SKM-1 (cell line): ENCODE results near the gene MMP19.
"Not testable (repeated sequence)": the region's sequence is repeated elsewhere in the genome, so short reads cannot be mapped to it uniquely, and the experiment has no call there.

Experiments used
- DNase-seq: peaks from one replicate; lab custom pipeline; 2025; ENCODE audit not compliant: unreplicated experiment; lab: John Stamatoyannopoulos, UW

MMP19 gene

DNA sequence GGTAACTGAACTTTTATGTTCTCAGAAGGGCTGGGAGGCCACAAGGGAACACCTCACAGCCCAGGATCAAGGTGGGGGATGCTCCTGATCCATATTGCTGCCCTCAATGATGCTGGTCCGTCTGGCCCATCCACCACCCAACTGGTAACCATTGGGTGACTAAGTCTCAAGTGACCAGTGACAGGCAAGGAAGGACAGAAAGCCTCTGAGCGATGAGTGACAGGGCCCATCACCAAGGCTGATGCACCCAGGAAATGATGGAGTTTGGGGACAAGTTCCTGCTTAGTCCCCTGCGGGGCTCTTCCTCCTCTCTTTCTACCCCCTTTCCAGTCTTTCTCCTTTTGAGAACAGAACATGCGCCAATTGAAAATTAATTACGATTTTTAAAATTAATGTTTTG is 2.6 kb upstream of the MMP19 start:
- no peak for DNase-seq

DNA sequence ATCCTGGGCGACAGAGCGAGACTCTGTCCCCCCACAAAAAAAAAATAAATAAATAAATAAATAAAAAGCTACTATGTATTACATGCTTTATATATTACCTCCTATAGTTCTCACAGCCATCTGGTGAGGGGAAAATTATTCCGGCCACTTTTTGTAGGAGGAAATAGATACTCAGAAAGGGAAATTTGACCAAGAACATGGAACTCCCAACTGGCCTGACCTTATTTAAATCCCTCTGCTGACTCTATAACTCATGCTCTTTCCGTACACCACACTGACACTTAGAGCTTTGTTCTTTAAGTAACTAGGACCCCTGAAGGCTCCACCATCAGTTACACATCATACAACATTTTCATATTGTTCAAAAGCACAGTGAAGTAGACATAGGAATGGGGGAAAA is 2.2 kb upstream of the MMP19 start:
- no peak for DNase-seq

DNA sequence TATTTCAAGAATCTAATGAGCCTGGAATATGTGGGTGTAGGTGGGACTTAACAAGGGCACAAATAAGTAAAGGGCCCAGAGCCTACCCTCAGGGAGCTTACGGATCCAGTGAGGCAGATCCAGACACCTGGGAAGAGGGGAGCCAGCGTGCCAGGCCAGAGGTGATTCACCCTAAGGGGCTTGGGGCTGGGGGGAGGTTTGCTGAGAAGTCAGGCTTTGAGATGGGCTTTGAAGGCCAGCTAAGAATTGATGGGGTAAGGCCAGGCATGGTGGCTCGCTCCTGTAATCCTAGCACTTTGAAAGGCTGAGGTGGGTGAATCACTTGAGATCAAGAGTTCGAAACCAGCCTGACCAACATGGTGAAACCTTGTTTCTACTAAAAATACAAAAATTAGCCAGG is 695 bp upstream of the MMP19 start:
- DNase-seq = no peak

GRCh38 chr12:55840581-55841351 is 2.0 kb downstream of the MMP19 start:
- DNase-seq = no peak

- DNase-seq = no peak
Measured at GRCh38 chr12:55839345-55840140, 3.2 kb downstream of the MMP19 start.

DNA sequence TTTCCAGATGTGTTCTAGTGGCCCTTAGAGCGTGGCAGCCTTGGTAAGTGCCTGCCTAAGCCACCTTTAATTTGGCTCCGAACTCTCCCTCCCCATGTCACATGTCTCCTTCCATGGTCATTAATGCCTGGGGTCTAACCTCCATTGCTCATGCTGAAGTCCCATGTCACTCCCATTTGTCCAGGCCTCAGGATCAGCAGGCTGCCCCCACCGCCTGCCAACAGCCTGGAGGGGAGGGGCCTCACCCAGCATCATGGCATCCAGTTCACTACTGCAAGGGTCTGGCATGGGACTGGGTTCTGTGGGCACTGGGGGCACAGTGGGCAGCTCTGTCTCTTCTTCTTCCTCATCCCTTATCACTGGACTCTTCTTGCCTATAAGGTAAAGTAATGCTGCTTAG is 4.4 kb downstream of the MMP19 start:
- DNase-seq = no peak

GRCh38 chr12:55834400-55834799 is 8.3 kb downstream of the MMP19 start:
- not testable (repeated sequence) for DNase-seq

GRCh38 chr12:55833056-55833455 is 9.7 kb downstream of the MMP19 start:
- no peak for DNase-seq

DNA sequence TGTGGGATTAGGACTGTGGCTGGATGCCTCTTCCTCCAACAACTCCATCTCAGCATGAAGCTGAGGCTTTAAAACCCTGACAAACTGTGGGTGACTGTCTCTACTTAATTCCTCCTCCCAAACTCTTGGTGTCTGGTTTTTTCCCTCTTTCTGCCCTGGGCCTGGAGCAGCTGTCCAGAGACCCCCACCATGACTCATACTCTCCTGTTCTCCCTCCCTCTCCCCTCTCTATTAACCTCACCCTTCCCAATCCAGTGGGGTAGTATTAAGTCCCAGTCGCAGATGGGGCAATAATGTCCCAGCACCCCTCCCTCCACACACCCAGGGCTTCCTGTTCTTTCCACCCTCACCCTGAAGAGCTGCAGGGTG is 11.3 kb downstream of the MMP19 start:
- no peak for DNase-seq

GRCh38 chr12:55830601-55831446 is 11.9 kb downstream of the MMP19 start:
- no peak for DNase-seq

GRCh38 chr12:55829967-55830600 is 12.7 kb downstream of the MMP19 start:
- DNase-seq = no peak

GRCh38 chr12:55828357-55828756 is 14.4 kb downstream of the MMP19 start:
- no peak for DNase-seq

- no peak for DNase-seq
Measured at GRCh38 chr12:55827806-55828205, 14.9 kb downstream of the MMP19 start.

- no peak for DNase-seq
Measured at GRCh38 chr12:55824726-55825125, 18.0 kb downstream of the MMP19 start.

DNA sequence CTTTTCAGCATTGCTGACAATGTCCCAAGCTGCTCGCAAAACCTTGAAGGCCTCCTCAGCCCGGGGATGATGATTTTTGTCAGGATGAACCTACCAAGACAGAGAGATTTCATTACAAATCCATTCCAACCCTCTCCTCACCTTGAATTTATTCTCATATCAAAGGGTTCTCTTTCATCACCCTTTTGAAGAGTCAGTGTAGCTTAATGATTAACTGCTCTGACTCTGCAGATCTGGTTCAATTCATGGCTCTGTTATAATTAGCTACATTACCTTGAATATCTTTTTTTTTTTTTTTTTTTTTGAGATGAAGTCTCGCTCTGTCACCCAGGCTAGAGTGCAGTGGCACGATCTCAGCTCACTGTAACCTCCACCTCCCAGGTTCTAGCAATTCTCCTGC is 19.3 kb downstream of the MMP19 start:
- no peak for DNase-seq

GRCh38 chr12:55822228-55822627 is 20.5 kb downstream of the MMP19 start:
- DNase-seq = no peak

DNA sequence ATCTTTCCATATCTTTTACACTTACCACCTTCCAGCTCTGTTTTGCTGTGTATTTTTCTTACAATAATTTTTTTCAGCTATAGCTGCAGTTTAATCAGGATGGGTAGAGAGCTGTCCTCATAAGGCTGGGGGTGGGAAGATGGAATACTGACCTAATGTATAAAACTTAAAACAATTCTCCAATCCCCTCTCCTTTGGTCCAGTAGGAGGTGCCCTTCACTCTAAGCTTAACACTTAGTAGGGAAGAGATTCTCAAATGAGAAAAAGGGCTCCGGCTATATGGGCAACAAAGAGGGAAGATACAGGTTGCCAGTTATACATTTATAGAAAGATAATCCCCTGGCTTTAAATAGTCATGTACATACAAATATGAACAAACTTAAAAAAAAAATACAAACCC is 22.1 kb downstream of the MMP19 start:
- no peak for DNase-seq

- DNase-seq = no peak
Measured at GRCh38 chr12:55818886-55819285, 23.9 kb downstream of the MMP19 start.

DNA sequence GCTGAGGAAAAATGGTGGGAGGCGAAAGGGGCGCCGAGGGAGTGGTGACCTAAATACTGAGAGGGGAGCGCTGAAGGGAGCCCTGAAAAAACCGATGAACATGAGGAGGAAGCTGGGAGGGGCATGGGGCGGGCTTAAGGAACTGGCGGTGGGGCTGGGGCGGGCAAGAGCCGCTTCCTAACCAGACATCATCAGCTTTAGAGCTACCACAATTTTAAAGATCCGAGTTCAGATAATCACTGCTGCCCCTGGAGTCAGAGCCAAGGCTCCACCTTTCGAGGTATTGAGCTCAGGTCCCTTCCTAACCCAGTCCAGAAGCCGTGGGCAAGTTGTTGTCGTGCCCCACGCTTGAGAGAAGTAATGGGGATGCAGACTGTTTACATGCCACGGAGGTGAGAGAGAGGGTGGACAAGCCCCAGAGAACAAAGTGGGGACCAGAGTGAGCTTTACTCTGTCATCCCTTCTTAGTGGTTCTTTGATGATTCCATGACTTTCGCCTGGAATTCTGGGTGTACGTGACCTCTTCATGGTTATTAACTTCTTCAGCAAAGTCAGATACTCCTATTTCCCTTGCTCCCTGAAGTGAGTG is 24.5 kb downstream of the MMP19 start:
- DNase-seq = no peak

DNA sequence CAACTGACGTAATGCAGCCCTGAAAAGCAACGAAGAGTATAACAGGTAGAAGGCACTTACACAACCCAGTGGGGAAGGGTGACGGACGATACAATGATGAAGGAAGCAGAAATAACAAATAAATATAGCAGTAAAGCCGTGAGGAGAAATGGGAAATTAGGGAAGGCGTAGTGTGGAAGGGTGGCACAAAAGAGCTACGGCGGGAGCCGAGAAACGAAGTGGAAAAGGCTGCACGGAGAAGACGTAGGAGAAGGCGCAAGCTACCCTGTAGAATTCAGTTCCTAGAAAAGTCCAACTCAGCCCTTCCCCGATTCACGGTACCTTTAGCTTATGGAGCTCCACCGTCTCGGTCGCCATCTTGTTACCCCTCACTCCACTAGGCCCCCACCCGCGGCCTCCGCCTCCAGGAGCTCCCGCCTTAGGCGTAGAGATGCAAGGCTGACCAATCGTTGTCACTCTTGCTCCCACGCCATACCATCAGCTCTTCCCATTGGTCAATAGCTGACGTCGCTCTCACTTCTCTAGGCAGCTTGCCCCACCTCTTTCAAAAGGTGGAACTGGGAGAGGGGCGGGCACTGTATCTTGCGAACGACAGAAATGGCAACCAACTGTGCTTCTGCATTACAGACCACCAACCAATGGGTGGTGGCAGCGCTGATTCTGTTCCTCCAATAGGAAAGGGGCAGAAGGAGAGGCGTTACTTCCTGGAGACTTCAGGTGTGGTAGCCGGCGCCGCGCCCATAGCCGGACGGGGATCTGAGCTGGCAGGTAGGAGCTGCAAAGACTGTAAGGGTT is 25.2 kb downstream of the MMP19 start, which contains the start of the genes ORMDL2 and SARNP:
ORMDL2 (plus strand) TSS at position 697 of the 795 bp plus-strand sequence. CDS start 959 bp downstream, outside the sequence.
SARNP (minus strand) TSS at position 380 of the 795 bp plus-strand sequence; CDS start at position 357, 23 bp downstream.
- peak; percentile 94 for DNase-seq
